Adipocyte (in vitro differentiated cells): ENCODE measurements around the gene NSMF.
"Not testable (repeated sequence)": the region's sequence is repeated elsewhere in the genome, so short reads cannot be mapped to it uniquely, and the experiment has no call there.

Experiments used
- DNase-seq: peaks from one replicate; pipeline ENCODE4 v3.0.0-alpha.2; 2015; ENCODE audit warnings: low read depth
- H3K27me3 ChIP-seq: replicated peaks from 2 replicates; pipeline ENCODE4 v1.7.0; 2013; ENCODE audit warnings: mild to moderate bottlenecking, low read length, moderate library complexity; ENCODE audit not compliant: control insufficient read depth, insufficient read depth
- H3K36me3 ChIP-seq: 2 replicates; pipeline ENCODE4 v1.7.0; 2013; ENCODE audit warnings: low read length, mild to moderate bottlenecking, moderate library complexity; ENCODE audit not compliant: control insufficient read depth, insufficient read depth, severe bottlenecking
- H3K4me1 ChIP-seq: 2 replicates; pipeline ENCODE4 v1.7.0; 2013; ENCODE audit warnings: mild to moderate bottlenecking, low read length, moderate library complexity; ENCODE audit not compliant: control insufficient read depth, insufficient read depth
- H3K4me3 ChIP-seq: 2 replicates; pipeline ENCODE4 v1.7.0; 2013; ENCODE audit warnings: mild to moderate bottlenecking, low read length, moderate library complexity
- H3K9ac ChIP-seq: 2 replicates; pipeline ENCODE4 v1.7.0; 2013; ENCODE audit warnings: mild to moderate bottlenecking, low read length, moderate library complexity
- H3K9me3 ChIP-seq: 2 replicates; pipeline ENCODE4 v1.7.0; 2013; ENCODE audit warnings: mild to moderate bottlenecking, low read length, moderate library complexity; ENCODE audit not compliant: control insufficient read depth

Gene NSMF

DNA sequence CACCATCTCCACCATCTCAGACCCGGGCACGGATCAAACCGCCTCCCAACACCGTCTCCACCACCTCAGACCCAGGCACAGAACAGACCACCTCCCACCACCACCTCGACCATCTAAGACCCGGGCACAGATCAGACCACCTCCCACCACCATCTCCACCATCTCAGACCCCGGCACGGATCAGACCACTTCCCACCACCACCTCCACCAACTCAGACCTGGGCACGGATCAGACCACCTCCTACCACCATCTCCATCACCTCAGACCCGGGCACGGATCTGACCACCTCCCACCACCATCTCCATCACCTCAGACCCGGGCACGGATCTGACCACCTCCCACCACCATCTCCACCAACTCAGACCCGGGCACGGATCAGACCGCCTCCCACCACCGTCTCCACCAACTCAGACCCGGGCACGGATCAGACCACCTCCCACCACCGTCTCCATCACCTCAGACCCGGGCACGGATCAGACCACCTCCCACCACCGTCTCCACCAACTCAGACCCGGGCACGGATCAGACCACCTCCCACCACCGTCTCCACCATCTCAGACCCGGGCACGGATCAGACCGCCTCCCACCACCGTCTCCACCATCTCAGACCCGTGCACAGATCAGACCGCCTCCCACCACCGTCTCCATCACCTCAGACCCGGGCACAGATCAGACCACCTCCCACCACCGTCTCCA, 7.4 kb upstream of the NSMF start:
- not testable (repeated sequence) for H3K9ac ChIP-seq, H3K27me3 ChIP-seq, H3K4me3 ChIP-seq, H3K9me3 ChIP-seq, H3K36me3 ChIP-seq, H3K4me1 ChIP-seq, DNase-seq

DNA sequence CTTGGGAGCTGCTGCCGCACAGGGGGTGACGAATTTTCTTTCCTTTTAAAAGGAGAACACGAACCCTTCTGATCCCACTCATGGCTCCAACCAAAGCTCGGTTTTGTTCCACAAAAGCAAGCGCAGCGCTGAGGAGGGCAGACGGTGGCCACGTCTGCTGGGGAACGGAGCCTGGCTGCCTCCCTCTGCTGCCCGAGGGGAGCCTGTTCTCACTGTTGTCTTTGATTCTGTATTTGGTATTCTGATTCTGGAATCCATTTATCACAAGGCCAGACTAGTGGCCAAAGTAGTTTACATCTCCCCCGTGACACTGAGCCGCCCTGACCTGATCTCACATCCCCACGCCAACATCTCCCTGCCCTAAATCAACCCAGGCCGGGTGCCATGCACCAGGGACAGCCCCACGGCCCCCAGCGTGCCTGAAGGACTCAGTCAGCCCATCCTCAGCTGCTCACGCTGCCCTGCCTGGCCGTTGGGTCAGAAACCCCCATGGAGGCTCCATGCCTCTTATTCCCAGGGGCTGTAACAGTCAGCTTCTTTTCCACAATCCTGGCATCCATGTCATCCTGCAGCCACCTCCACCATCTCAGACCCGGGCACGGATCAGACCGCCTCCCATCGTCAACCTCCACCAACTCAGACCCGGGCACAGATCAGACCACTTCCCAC, 6.7 kb upstream of the NSMF start:
- peaks cover 3% of the 10 kb centered on the region for H3K36me3 ChIP-seq
- H3K4me1 ChIP-seq, result no peaks in the 10 kb centered on the region
- H3K9ac ChIP-seq, result no peak overlapping the region
- no peak for DNase-seq
- H3K9me3 ChIP-seq, result no peaks in the 10 kb centered on the region
- H3K27me3 ChIP-seq, result no peaks in the 10 kb centered on the region
- H3K4me3 ChIP-seq, result no peak overlapping the region

DNA sequence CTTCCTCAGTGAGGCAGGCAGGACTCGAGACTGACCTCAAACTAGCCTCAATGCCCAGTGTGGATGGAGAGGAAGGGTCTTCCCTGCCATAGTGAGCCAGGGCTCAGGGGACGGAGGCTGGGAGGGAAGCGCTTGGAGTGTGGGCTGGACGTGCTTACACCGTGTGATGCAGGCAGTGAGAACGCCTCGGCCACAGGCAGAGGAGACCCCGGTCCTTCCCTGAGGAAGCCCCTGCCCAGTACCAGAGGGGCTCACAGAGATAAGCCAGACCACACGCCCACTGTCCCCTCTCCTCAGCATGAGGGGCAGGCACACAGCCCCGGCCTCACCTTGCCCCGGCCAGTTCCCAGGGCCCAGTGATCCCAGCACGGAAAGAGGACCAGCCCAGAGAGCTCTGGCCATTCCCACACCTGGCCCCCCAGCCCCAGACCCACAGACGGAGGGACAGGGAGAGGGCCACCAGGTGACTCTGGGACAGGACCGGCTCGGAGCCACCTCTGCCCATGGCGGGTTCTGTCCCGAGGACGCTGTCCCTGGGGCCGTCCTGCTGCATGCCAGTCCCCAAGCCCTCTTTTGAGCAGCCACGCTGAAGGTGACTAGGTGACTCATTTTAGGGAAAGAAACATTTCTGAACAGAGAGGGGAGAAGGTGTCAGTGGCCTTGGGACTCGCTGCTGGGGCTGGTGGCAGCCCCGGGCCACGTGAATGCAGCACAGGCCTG, 6.0 kb upstream of the NSMF start:
- H3K9me3 ChIP-seq, result no peaks in the 10 kb centered on the region
- H3K27me3 ChIP-seq, result no peaks in the 10 kb centered on the region
- H3K36me3 ChIP-seq, result peaks cover 8% of the 10 kb centered on the region
- H3K9ac ChIP-seq, result no peak overlapping the region
- no peaks in the 10 kb centered on the region for H3K4me1 ChIP-seq
- H3K4me3 ChIP-seq, result no peak overlapping the region
- no peak for DNase-seq

DNA sequence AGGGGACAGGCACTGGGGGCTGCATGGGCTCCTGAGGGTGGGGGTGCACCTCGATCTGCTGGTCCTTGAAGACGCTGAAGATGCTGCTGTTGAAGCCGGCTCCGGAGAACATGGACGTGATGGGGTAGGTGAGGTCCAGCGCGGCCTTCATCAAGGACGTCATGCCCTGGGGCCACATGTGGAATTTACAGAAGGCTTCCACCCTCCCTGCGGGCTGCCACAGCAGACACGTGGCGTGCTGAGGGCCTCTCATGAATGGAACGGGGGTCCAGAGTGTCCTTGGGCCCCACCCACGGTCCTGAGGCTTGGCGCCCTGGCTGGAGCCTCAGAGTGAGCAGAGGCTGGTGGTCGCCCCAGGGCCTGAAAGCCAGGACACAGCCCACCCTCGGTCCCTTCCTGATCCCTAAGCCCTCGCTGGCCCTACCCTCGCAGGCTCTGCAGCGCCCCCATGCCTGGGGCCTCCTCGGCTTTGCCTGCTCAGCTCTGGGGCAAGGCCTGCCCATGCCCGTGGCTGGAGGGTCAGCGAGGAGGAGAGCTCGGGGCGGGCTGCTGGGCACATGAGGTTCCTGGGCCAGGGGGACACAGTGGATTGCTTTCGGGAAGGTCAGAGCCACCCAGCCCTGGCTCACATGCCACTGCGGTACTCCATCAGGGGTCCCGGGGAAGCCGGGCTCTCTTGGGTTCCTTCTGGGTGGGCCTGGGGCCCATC, 5.3 kb upstream of the NSMF start:
- Histone ChIP-seq H3K9ac (no peak overlapping the region), H3K4me3 (no peak overlapping the region), H3K9me3 (no peaks in the 10 kb centered on the region), H3K36me3 (peaks cover 8% of the 10 kb centered on the region), H3K27me3 (no peaks in the 10 kb centered on the region), H3K4me1 (peaks cover 3% of the 10 kb centered on the region)
- no peak for DNase-seq

DNA sequence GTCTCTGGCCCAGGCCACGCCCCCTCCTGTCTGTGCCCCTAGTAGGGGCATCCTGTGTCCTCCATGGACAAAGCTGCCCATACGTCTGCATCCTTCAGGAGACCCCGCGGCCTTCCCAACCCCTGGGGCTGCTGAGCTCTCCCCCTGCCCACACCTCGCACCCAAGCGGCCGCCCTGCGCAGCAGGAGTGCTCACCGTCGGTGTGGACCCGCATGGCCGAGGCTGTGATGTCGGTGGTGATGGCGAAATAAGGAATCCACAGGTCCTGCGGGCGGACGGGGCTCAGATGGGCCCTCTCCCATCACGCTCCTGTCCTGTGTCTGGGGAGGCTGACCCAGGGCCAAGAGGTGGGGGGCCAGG, 4.8 kb upstream of the NSMF start:
- Histone ChIP-seq H3K36me3 (peaks cover 8% of the 10 kb centered on the region), H3K27me3 (no peaks in the 10 kb centered on the region), H3K9ac (no peak overlapping the region), H3K4me3 (no peak overlapping the region), H3K4me1 (peaks cover 4% of the 10 kb centered on the region), H3K9me3 (no peaks in the 10 kb centered on the region)
- no peak for DNase-seq

DNA sequence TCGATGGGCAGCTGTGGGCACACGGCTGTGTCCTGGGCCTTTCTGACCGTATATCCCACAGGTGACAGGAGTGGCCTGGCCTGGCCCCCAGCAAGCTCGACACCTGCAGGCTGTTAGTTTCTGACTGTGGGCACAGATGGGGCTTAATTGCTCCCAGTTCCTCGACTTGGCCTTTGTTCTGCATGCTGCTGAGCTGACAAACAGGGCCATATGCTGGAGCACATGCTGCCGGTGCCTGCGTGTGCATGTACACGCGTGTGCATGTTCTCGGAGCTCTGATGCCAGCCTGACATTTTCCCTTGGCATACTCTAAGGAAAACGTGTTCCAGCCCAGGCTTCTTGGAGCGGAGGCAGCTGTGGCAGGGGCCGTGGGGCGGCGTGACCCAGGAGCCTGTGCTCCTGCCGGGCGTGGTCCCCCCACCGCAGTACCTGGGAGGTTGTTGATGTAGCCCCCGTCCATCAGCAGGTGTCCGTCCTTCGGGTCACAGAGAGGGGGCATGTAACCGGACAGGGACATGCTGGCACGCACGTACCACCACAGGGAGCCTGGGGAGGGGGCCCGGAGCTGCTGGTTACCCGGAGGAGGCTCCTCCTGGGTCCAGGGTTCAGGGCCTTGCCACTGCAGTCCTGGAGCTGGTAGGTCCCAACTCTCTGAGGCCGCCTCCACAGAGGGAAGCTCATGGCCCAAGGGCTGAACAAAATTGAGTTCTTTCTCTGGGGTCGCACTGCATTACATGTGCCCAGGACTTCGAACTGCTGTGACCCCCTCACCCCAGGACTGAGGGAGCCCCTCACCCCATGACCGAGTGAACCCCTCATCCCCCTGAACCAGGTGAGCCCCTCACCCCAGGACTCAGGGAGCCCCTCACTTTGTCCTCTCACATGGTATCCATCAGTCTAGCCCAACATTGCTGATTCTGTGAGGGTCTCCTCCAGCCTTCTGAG, 4.1 kb upstream of the NSMF start:
- Histone ChIP-seq H3K4me1 (peaks cover 4% of the 10 kb centered on the region), H3K9ac (no peak overlapping the region), H3K9me3 (no peaks in the 10 kb centered on the region), H3K27me3 (no peaks in the 10 kb centered on the region), H3K36me3 (peaks cover 8% of the 10 kb centered on the region), H3K4me3 (no peak overlapping the region)
- no peak for DNase-seq

DNA sequence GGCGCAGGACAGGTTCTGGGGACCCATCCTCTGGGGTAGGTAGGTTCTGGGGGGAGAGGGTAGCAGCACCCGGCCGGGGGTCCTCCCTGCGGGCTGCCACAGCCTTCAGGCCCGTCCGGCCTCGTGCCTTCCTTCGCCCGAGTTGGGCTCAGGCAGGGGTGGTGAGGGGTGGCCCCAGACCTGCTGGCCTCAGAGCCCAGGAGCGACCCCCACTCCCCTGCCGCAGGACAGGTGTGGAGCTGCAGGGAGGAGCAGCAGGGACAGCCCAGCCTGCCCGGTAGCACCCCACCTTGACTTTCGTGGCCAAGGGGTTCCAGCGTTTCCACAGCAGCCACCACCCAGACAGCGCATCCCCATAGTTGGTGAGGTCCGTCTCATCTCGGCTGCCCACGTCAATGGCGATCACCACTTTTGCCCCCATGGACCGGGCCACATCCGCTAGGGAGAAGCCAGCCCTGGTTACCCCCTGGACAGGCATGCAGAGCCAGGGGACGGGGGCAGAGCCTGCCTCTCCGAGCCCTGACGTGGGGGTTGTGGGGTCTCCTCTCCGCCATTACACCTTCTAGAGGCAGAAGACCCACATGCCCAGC, 3.4 kb upstream of the NSMF start:
- Histone ChIP-seq H3K4me3 (no peak overlapping the region), H3K36me3 (peaks cover 9% of the 10 kb centered on the region), H3K9me3 (no peaks in the 10 kb centered on the region), H3K9ac (no peak overlapping the region), H3K4me1 (peaks cover 4% of the 10 kb centered on the region), H3K27me3 (no peaks in the 10 kb centered on the region)
- no peak for DNase-seq

DNA sequence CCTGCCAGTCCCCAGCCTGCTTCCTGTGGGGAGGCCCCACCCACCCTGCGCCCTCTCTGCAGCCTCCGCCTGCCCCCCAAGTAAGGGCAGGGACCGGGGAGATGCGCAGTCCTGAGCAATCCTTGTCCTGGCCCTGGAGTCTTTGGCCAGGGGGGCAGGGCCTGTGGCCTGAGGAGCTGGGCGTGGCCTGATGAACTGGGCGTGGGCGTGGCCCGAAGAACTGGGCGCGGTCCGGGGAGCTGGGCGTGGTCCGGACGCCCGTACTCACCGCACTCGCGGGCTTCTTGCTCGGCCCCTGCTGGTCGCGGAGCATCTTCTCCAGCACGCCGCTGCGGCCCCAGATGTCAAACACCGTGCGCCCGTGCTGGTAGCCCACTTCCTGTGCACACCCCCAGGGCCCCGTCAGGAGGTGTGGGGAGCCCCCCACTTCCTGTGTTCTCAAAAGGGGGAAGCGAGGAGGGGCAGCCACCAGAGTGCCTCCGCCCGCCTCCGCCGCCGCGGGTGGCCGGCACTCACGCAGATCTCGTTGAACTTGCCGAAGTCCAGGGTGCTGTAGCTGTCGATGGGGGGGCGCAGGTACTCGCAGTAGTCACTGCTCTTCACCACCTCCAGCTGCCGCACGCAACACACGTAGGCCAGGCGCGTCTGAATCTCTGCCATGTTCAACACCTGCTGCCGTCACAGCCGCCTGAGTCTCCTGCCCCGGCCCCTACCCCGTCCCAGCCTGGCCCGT, 2.7 kb upstream of the NSMF start:
- peak; percentile 54 for DNase-seq
- no peak overlapping the region for H3K4me3 ChIP-seq
- H3K27me3 ChIP-seq, result no peaks in the 10 kb centered on the region
- no peak overlapping the region for H3K9ac ChIP-seq
- peaks cover 13% of the 10 kb centered on the region for H3K36me3 ChIP-seq
- no peaks in the 10 kb centered on the region for H3K9me3 ChIP-seq
- peaks cover 8% of the 10 kb centered on the region for H3K4me1 ChIP-seq

DNA sequence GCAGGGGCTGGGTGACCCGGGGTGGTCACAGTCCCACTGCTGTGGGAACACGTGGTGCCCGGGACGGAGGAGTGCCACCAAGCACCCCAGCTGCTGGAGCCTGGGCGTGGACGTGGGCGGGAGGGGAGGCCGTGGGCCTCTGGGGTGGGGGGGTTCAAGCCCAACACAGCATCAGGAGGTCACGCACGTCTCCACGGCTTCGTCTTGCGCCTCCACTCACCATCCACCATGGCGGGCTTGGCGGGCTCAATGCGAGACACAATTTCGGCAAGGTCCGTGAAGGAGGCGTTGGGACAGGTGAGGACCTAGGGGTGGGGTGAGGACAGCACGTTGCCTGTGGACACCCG, 2.2 kb upstream of the NSMF start:
- Histone ChIP-seq H3K4me3 (no peak overlapping the region), H3K36me3 (peaks cover 13% of the 10 kb centered on the region), H3K27me3 (no peaks in the 10 kb centered on the region), H3K9ac (no peak overlapping the region), H3K9me3 (no peaks in the 10 kb centered on the region), H3K4me1 (peaks cover 13% of the 10 kb centered on the region)
- no peak for DNase-seq
